Right kidney (tissue), 9 donors: ENCODE measurements around the gene IKBKG.
A peak's percentile ranks its signal among the peaks of the same experiment; 100 is the strongest.
"Not testable (repeated sequence)": the region's sequence is repeated elsewhere in the genome, so short reads cannot be mapped to it uniquely, and the experiment has no call there.

Experiments used
- DNase-seq: peaks from one replicate; pipeline ENCODE4 v3.0.0-alpha.2; 2016
- long read RNA-seq, 8 donors: transcript quantifications; one replicate each; lab custom pipeline, GENCODE V29; 2026

Gene IKBKG, protein sequence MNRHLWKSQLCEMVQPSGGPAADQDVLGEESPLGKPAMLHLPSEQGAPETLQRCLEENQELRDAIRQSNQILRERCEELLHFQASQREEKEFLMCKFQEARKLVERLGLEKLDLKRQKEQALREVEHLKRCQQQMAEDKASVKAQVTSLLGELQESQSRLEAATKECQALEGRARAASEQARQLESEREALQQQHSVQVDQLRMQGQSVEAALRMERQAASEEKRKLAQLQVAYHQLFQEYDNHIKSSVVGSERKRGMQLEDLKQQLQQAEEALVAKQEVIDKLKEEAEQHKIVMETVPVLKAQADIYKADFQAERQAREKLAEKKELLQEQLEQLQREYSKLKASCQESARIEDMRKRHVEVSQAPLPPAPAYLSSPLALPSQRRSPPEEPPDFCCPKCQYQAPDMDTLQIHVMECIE
- long read RNA-seq, donor 1, partial matches to known transcripts: 0 of 5 reads
- long read RNA-seq, donor 1, other reads (novel, unspliced or antisense): 0 of 5 reads
- long read RNA-seq, donor 2, partial matches to known transcripts: 0 of 3 reads
- long read RNA-seq, donor 2, other reads (novel, unspliced or antisense): 0 of 3 reads
- long read RNA-seq, donor 3: 0 reads
- long read RNA-seq, donor 4, transcript IKBKG-206 (10 exons, 2,299 nt): major isoform, 5 of 5 reads
- long read RNA-seq, donor 4, partial matches to known transcripts: 0 of 5 reads
- long read RNA-seq, donor 4, other reads (novel, unspliced or antisense): 0 of 5 reads
- long read RNA-seq, donor 5, transcript IKBKG-206 (10 exons, 2,299 nt): major isoform, 6 of 7 reads
- long read RNA-seq, donor 5, partial matches to known transcripts: 0 of 7 reads
- long read RNA-seq, donor 5, other reads (novel, unspliced or antisense): 0 of 7 reads
- long read RNA-seq, donor 6, partial matches to known transcripts: 0 of 5 reads
- long read RNA-seq, donor 6, other reads (novel, unspliced or antisense): 0 of 5 reads
- long read RNA-seq, donor 7, transcript IKBKG-206 (10 exons, 2,299 nt): major isoform, 5 of 6 reads
- long read RNA-seq, donor 7, partial matches to known transcripts: 0 of 6 reads
- long read RNA-seq, donor 7, other reads (novel, unspliced or antisense): 0 of 6 reads
- long read RNA-seq, donor 8, transcript IKBKG-206 (10 exons, 2,299 nt): major isoform, 7 of 7 reads
- long read RNA-seq, donor 8, partial matches to known transcripts: 0 of 7 reads
- long read RNA-seq, donor 8, other reads (novel, unspliced or antisense): 0 of 7 reads

DNA sequence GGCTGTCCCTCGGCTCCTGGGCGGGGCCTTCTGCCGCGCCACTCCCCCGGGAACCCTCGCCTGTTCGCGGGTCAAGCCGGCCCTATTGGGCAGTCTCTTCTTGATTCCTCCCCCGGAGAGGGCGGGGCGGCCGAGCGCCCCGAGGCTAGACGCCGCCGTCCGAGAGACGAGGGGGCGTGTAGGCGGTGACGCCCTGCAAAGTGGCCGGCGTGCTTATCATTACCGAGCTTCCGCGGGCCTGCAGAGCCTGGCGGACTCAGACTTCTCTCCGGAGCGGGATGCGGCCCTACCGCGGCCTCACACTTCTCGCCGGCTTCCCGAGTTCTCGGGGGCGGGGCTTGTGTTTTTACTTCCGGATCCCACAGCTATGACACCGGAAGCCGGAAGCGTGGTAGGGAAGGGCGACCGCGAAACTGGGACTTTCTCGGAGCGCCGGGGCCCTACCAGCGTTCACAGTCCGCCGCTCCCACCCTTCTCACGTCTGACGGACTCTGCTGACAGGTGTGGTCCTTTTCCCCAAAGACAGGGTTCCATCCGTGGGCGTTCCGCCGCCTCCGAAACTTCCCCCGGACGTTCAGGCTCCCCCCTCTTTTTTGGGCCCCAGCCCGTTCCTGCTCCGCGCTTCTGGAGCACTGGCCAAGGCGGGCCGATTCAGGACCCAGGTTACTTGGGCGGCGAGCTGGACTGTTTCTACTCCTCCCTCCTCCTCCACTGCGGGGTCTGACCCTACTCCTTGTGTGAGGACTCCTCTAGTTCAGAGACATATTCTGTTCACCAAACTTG is at the start of gene IKBKG:
IKBKG (plus strand) TSS at position 376 of the 783 bp plus-strand sequence. CDS start 4,383 bp downstream, outside the sequence.
- DNase-seq: peak; percentile 96

DNA sequence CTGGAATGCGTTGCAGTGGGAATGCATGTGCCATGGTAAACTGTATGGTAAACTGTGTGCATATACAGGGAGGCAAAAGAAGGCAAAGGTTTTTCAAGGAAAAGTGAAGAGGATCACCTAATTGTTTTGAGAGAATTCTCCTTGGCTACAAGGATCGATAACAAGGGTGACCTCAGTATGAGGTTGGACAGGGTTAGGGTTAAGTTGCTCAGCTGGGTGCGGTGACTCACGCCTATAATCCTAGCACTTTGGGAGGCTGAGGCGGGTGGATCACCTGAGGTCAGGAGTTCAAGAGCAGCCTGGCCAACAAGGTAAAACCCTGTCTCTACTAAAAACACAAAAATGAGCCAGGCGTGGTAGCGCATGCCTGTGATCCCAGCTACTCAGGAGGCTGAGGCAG is 46.0 kb upstream of the IKBKG start:
- DNase-seq: not testable (repeated sequence)

DNA sequence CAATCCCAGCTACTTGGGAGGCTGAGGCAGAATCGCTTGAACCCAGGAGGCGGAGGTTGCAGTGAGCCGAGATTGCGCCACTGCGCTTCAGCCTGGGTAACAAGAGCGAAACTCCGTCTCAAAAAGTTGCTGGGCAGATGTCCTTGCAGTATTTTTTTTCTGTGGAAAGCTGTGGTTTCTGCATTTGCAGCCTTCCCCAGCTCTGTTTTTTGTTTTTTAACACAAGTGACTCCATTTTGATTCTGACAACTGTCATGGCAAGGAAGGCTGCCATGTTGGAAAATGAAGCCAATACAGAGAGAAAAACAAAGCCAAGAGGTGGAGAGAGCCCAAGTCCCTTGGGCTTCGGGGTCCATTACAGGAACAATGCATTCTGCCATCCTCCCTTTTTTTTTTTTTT is 45.3 kb upstream of the IKBKG start:
- no peak for DNase-seq

DNA sequence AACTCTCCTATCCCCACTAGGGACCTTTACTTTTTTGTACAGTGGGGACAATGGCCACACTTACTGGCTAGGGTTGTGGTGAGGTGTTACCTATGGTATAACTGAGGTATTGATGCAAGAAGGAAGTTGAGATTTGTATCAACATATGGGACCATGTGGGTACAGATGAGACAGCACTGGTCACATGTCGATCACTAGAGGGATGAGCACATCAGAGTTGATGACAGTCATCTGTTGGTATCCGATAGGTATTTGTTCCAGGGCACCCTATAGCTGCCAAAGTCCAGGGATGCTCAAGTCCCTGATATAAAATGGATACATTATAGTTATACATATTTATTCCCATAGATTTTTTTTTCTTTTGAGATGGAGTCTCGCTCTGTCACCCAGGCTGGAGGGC is 44.4 kb upstream of the IKBKG start:
- DNase-seq: no peak

DNA sequence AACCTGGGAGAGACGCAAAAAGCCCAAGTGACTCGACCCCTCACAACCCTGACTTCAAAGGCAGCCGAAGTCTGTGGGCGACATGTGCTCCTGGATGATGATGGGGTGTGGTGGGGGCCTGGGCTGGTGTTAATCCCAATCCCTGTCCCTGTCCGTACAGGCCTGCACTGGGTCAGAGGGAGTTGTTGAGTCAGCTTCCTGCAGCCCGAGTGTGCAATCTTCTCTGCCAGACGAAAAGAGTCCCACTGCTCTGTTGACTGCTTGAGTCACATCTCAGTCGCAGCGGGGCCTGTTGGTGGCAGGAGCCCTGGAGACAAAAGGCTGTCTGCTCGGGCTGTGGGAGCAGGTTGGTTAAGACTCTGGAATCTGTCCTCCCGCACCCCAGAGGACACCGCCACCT is 41.7 kb upstream of the IKBKG start:
- no peak for DNase-seq

DNA sequence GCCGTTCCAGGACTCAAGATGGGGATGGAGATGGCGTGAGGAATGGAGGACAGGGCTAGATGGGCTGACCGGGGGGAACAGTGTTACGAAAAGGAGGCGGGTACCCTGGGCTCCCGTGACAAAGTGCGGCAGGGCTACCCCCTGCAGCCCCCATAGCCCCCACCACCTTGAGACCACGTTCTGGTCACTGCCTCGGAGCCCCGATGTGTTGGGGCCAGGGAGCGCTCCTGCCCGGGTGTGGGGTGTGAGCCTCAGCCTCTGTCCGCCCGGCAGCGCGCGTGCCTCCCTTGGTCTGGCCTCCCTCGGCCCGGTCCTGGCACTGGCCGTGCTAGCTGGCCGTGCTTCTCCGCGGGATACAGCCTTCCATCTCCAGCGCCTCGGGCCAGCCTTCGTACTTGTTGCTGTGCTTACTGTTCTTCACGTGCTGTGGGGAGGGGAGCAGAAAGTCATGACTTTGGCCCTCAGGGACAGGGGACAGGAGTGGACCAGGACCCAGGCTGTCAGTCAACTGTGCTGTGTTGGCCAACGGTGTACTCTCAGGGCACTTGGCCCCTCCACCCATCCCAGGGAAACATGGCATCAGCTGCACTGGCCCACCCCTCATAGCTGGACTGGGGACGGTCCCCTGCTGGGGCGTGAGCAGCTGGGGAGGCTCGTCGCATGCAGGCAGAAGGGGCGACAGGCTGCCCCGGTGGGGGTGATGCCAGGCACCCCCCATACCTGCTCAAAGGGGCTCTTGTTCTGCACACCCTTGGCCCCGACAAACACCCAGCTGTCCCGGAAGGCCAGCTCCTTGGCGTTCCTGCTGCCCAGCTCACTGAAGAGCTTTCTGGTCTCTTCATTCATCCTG is 40.7 kb upstream of the IKBKG start:
- DNase-seq: no peak

DNA sequence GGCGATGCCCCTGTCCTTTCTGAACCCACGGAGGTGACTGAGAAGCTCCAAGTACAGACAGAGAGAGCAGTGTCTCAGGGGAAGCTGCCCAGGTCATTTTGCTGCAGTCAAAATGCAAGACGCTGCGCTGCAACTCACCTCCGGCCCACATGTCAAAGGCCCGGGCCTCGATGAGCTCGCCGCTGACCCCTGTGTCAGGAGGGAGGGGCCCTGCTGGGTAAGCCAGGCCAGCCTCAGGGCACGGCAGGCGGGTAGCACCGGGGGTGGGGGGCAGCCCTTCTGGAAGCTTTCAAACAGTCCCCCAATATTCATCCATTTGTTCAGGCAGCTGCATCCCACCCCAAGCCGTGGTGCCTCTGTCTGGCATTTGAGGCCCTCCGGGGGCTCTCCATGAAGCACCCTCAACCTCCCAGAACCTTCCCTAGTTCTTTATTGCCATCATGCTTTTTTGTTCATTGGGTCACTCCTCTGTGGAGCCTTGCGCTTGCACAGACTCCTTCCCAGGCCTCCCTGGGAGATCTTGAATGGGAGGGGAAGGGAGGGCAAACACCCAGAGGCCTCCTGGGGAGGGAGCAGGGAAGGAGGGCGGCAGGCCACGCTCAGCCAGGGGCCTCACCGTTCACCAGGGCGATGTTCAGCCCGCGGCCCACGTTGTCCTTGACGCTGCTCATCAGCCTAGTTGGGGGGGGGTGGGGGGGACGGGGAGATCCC is 39.6 kb upstream of the IKBKG start:
- DNase-seq: no peak

DNA sequence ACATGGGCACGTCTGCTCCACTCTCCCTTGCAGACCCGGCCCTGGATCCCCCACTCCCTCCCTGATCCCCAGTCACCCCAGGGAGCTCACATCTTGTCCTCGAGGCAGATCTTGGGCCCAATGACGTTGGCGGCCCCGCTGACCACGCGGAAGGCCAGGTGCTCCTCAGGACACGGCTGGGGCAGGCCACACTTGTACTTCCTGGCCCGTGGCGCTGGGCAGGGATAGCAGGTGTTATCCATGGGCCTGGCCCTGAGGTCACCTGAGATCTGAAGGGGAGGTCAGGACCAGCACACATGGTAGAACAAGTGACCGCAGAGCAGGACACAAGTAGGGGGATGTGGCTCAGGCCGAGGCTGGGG is 39.1 kb upstream of the IKBKG start:
- no peak for DNase-seq

DNA sequence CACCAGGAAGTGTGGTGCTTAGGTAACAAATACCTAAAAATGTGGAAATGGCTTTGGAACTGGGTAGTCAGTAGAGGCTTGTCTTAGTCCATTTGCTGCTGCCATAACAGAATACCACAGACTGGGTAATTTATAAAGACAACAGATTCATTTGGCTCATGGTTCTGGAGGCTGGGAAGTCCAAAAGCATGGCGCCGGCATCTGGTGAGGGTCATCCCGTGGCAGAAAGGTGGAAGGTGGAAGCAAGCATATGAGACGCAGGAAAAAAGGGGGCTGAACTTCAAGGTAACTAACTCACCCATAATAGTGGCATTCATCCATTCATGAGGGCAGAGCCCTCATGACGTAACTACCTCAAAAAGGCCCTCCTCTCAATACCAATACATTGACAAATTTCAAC is 38.0 kb upstream of the IKBKG start:
- no peak for DNase-seq

DNA sequence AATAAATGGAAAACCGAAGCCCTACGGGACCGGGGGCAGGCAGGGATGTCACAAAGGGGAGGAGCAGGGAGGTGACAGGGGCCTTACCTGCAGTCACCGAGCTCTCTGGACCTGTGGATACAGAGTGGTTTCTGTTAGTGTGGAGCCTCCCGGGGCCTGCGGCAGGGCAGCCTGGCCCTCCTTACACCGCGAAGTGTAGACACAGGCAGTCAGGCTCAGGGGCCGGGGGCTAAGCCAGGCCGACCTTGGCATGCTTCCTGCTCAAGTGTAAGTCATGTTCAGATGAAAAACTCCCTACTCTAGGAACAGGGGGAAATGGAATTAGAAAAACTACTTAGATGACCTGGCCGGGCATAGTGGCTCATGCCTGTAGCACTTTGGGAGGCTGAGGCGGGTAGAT is 35.7 kb upstream of the IKBKG start:
- DNase-seq: no peak

DNA sequence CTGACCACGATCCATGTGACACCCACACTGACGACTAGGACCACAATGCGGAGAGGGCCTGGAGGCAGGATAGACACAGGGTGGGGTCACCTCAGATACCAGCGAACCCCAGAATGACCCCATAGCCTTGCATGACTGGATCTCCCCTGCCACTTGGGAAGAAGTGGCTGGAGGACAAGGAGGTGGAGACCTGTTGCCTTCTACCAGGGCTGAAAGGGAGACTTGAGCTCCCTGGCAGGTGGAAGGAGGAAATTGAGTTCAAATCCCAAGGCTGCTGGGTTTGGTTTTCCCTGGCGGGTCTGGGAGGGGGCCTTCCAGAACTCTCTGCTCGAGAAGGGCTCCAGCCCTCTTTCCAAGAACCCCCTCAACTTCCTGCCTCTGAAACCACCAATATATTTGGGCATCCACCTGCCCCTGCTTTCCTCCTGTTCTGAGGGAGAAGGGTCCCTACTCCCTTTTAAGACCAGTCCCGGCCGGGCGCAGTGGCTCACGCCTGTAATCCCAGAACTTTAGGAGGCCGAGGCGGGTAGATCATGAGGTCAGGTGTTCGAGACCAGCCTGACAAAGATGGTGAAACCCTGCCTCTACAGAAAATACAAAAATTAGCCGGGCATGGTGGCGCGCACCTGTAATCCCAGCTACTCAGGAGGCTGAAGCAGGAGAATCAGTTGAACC is 34.4 kb upstream of the IKBKG start:
- DNase-seq: no peak

DNA sequence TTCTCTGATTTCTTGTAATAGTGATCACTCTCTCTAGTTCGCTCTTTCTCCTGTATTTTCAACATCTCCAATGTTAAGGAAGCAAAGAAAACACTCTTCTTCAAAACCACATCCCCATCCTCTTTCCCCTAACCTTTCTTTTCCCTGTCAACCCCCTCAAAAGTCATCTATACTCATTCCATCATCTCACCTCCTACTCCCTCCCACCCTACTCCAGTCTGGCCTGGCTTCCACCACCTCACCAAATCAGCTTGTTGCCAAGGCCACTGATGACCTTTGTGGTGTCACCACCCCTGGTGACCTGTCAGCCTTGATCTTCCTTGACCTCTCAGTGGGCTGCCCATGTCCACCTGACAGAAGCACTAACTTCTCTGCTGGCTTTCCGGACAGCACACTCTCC is 33.7 kb upstream of the IKBKG start:
- no peak for DNase-seq

DNA sequence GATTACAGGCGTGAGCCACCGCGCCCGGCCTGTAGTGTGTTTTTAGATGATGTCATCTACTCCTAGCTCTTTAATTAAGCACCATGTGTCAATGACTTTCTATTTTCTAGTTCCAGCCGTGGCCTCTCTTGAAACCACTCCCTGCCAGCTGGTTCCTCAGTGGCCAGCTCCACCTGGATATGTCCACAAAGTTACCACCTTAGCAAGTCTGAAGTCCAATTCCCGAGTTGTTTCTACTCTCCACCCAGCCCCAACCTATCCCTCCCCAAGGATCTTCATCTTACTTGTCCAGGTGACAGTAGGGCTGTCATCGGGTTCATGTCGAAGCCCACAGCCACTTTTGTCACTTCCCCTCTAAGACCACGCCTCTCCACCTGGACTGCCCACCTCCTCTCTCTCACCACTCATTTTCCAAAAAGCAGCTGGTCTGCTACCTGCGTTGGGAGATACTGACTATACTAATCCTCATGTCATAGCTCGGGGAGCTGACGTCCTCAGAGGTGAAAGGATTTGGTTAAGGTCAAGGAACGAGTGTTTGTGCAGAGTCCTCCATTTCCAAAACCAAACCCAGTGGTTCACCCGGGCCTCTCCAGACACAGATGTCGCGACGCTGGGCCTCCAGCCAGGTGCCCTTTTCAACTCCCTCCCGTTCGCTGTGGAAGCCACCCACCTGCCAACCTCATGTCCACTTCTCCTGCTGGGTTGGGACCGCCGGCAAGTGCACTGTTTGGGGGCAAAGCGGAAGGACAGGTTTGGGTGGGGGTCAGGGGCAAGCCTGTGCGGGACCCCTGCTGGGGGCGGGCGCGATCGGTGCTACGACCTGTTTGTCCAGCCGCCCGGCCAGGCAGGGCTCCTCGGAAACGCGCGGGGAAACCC is 32.1 kb upstream of the IKBKG start:
- DNase-seq: peak; percentile 25

DNA sequence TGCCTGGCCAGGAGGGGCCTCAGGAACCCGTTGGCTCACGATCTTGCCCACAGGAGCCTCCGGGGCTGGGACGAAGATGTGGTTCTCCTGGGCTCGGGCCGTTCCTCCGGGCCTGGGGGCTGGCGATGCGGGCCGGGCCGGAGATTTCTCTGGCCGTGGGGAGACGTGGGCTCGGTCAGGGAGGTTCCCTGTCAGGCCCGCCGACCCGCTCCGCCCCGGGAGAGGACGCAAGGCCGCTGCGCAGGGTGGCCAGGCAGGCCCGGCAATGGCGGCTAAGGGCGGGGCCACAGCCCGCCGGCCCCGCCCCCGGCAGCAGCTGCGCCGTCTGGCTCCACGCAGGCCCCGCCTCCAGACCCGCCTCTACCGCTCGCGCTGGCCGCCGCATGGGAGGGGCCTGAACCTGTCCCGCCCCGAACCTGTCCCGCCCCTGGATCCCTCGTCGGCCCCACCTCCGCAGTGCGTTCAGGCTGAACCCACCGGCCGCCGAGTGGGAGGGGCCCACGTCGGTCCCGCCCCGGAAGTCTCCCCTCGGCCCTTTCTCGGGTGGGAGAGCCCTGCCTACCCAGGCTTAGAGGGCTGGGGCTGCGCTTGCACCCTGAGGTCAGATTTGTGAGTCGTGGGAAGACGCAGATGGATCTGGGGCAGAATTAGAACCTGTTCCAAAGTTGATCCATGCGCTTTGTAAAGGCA is 31.3 kb upstream of the IKBKG start, which contains the start of gene FAM3A:
FAM3A (minus strand) TSS at position 267 of the 690 bp plus-strand sequence. CDS start 460 bp downstream, outside the sequence.
- DNase-seq: peak; percentile 83

DNA sequence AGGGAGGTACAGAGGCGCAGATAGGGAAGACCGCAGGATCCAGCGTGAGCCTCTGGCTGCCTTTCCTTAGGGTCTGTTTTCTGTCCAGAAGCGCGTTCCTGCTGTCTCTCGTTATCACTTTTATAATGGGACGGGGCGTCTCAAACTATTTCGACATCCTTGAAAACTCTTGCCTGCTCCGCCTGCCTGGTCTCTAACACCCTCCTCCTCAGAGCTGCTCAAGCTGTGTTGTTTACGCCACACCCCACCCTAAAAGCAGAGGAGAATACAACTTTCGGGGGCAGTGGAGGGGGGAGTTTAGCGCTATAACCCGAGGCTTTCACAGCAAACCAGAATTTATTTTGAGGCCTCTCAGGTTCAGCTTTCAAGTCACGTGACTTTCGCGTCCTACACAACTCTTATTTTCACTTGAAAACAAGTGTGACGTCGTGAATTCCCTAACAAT is 30.7 kb upstream of the IKBKG start:
- no peak for DNase-seq

DNA sequence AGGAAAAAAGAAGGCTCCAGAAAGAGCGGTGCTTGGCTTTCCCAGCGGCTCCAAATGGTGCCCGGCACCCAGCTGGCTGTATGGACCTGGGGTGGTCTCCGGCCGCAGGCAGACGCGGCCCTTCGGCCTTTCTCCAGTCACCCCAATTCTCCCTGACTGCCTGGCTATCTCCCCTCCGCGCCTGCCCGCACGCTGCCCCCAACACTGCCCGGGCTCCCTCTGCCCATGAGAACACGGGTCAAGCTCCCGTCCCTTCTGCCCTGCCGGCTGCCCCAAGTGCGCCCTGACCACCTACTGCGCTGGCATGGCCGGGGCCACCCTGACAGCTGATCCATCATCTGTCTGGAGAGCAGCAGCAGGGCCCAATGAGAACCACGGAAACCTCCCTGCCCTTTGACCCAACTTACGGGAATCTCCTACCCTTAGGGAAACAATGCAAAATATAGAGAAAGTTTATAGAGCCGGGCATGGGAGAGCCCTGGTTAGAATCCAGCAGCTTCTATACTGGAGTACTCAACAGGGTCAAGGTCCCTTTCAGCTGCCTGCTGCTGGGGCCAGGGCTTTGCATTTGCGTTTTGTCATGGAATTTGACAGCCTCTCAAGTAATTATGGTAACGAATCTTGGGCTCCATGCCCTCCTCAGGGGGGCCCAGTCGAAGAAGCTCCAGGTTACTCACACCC is 30.2 kb upstream of the IKBKG start:
- peak; percentile 67 for DNase-seq

DNA sequence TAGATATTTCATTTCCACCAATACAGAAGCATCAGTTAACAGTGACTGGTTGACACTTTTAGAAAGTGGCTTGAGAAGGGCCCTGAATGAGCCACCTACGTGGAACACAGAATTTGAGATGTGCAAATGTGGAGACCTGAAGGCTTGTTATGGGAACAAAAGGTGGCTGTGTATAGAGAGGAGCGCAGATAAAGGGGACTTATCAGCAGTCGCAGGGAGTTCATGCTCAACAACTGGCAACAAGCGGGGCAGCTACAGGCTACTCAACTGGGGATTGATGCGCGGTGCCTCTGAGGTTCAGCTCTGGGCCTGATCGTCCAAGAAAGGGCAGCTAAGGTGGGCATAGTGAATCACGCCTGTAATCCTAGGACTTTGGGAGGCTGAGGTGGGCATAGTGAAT is 28.0 kb upstream of the IKBKG start:
- DNase-seq: no peak
